Caco-2 (cell line): ENCODE results near the gene FHDC1. TPM values are rescaled to one million over a fixed set of nuclear protein-coding genes. Genes with fewer than 3 reads are reported as not detected.

Experiments
- BruUV-seq: library from RNA; stranded (reverse); fragments of 400-500 nt; replicated peaks from 2 replicates; lab custom pipeline; 2021; lab: Mats Ljungman, UMichigan
- CTCF ChIA-PET: fragments of 300-600 bp; sonication (Branson Sonifier 250); formaldehyde crosslinking; loops from one replicate; lab custom pipeline; 2022; ENCODE audit warnings: antibody characterized with exemption; lab: Charles Lee
- POLR2A ChIA-PET: fragments of 300-600 bp; sonication (Branson Sonifier 250); formaldehyde crosslinking; loops from one replicate; lab custom pipeline; 2022; ENCODE audit warnings: antibody characterized with exemption; lab: Charles Lee
- DNase-seq, 2 experiments: peaks; one replicate each; pipeline versions ENCODE4 v3.0.0 to v3.0.0-alpha.2; 2020 to 2022
- H3K27me3 ChIP-seq: replicated peaks from 2 replicates; pipeline ENCODE4 v1.6.0; 2011; ENCODE audit warnings: low read length; ENCODE audit not compliant: control insufficient read depth, insufficient read depth
- H3K36me3 ChIP-seq: 2 replicates; pipeline ENCODE4 v1.5.1; 2011; ENCODE audit warnings: low read length; ENCODE audit not compliant: control insufficient read depth, insufficient read depth
- H3K4me1 ChIP-seq: fragments of 250-450 bp; sonication (Bioruptor Pico); 2 replicates; pipeline ENCODE4 v1.5.1; 2020; ENCODE audit warnings: mild to moderate bottlenecking
- H3K4me3 ChIP-seq: 2 replicates; pipeline ENCODE4 v1.5.1; 2011; ENCODE audit warnings: low read depth, mild to moderate bottlenecking, control low read depth, low read length
- H3K9me3 ChIP-seq: fragments of 250-450 bp; sonication (Bioruptor Pico); 2 replicates; pipeline ENCODE4 v1.5.1; 2020; ENCODE audit warnings: mild to moderate bottlenecking, moderate library complexity
- H3K27ac Mint-ChIP-seq: one replicate; pipeline ENCODE4 v1.8.0; 2022; ENCODE audit warnings: mixed read lengths; ENCODE audit not compliant: unreplicated experiment
- H3K27me3 Mint-ChIP-seq: one replicate; pipeline ENCODE4 v1.8.0; 2022; ENCODE audit warnings: mixed read lengths; ENCODE audit not compliant: insufficient read depth, unreplicated experiment
- H3K36me3 Mint-ChIP-seq: one replicate; pipeline ENCODE4 v1.8.0; 2022; ENCODE audit warnings: mild to moderate bottlenecking, mixed read lengths; ENCODE audit not compliant: insufficient read depth, unreplicated experiment
- H3K4me1 Mint-ChIP-seq: one replicate; pipeline ENCODE4 v1.8.0; 2022; ENCODE audit warnings: low read depth, mixed read lengths; ENCODE audit not compliant: unreplicated experiment
- H3K4me3 Mint-ChIP-seq: one replicate; pipeline ENCODE4 v1.8.0; 2022; ENCODE audit warnings: mild to moderate bottlenecking, moderate library complexity, mixed read lengths; ENCODE audit not compliant: unreplicated experiment
- H3K9me3 Mint-ChIP-seq: one replicate; pipeline ENCODE4 v1.8.0; 2022; ENCODE audit warnings: mixed read lengths; ENCODE audit not compliant: unreplicated experiment
- CTCF ChIP-seq, 2 experiments: fragments of 200-600 bp in 1 of 2; IDR thresholded peaks; 1 replicate in 1 of 2; 2 replicates in 1 of 2; pipeline versions ENCODE4 v1.5.1 to v1.8.0; 2011 to 2022; ENCODE audit warnings: antibody characterized with exemption in 1 of 2, control low read depth in 1 of 2, inconsistent platforms in 1 of 2, low read depth in 1 of 2, low read length in 1 of 2, mild to moderate bottlenecking in 1 of 2, moderate library complexity in 1 of 2; ENCODE audit not compliant: insufficient read depth in 1 of 2, severe bottlenecking in 1 of 2, unreplicated experiment in 1 of 2
- intact Hi-C: fragments of 100-400 bp; cut with micrococcal nuclease; formaldehyde crosslinking; loops from one replicate; pipeline ENCODE4 v1.10.0; 2022; ENCODE audit not compliant: unreplicated experiment
- total RNA-seq: library from RNA; stranded (reverse); gene quantifications from 2 replicates; pipeline ENCODE4 v1.2.3, GENCODE V29; 2022

Gene FHDC1
- total RNA-seq, 1 experiment from 2014 or later, result 1.4 TPM

GRCh38 chr4:153023692-153024394 is 87.7 kb downstream of the FHDC1 start:
- no peak overlapping the region for H3K27ac Mint-ChIP-seq
- H3K36me3 Mint-ChIP-seq, result no peaks in the 10 kb centered on the region
- ChIA-PET POLR2A (no interaction called here), CTCF (no interaction called here)
- Histone ChIP-seq H3K36me3 (no peaks in the 10 kb centered on the region), H3K27me3 (no peaks in the 10 kb centered on the region), H3K4me3 (no peak overlapping the region), H3K4me1 (no peaks in the 10 kb centered on the region), H3K9me3 (no peaks in the 10 kb centered on the region)
- no TSS peak for BruUV-seq
- no peak overlapping the region for H3K4me3 Mint-ChIP-seq
- no peak for DNase-seq
- intact Hi-C loops, result no loop called here
- H3K9me3 Mint-ChIP-seq, result peaks cover 4% of the 10 kb centered on the region
- H3K27me3 Mint-ChIP-seq, result no peaks in the 10 kb centered on the region
- H3K4me1 Mint-ChIP-seq, result no peaks in the 10 kb centered on the region
- no peak for TF ChIP-seq CTCF (IDR thresholded peaks at IDR 0.05; ENCODE audit: insufficient read depth in 1 of 2, low read depth in 1 of 2, low read length in 1 of 2, severe bottlenecking in 1 of 2, unreplicated experiment in 1 of 2)

- Mint-ChIP-seq H3K27me3 (no peaks in the 10 kb centered on the region), H3K36me3 (no peaks in the 10 kb centered on the region), H3K27ac (no peak overlapping the region), H3K4me3 (no peak overlapping the region), H3K9me3 (peaks cover 10% of the 10 kb centered on the region), H3K4me1 (no peaks in the 10 kb centered on the region)
- ChIA-PET CTCF (no interaction called here), POLR2A (no interaction called here)
- no TSS peak for BruUV-seq
- no peaks in the 10 kb centered on the region for H3K27me3 ChIP-seq
- no peak for DNase-seq
- H3K9me3 ChIP-seq, result no peaks in the 10 kb centered on the region
- H3K4me3 ChIP-seq, result no peak overlapping the region
- TF ChIP-seq CTCF (IDR thresholded peaks at IDR 0.05; ENCODE audit: insufficient read depth in 1 of 2, low read depth in 1 of 2, low read length in 1 of 2, severe bottlenecking in 1 of 2, unreplicated experiment in 1 of 2), result no peak
- H3K4me1 ChIP-seq, result no peaks in the 10 kb centered on the region
- intact Hi-C loops, result no loop called here
- no peaks in the 10 kb centered on the region for H3K36me3 ChIP-seq
Observed at GRCh38 chr4:153024466-153024865, 88.3 kb downstream of the FHDC1 start.

GRCh38 chr4:153025406-153025805 is 89.3 kb downstream of the FHDC1 start:
- no peak overlapping the region for H3K4me3 Mint-ChIP-seq

More at GRCh38 chr4:153025406-153025805, 89.3 kb downstream of the FHDC1 start:
- CTCF ChIA-PET, result no interaction called here
- H3K9me3 Mint-ChIP-seq, result peaks cover 17% of the 10 kb centered on the region
- no peak overlapping the region for H3K27ac Mint-ChIP-seq
- intact Hi-C loops, result no loop called here
- Histone ChIP-seq H3K4me3 (no peak overlapping the region), H3K27me3 (no peaks in the 10 kb centered on the region), H3K36me3 (no peaks in the 10 kb centered on the region), H3K9me3 (no peaks in the 10 kb centered on the region), H3K4me1 (no peaks in the 10 kb centered on the region)
- no peaks in the 10 kb centered on the region for H3K36me3 Mint-ChIP-seq
- no peaks in the 10 kb centered on the region for H3K4me1 Mint-ChIP-seq
- no TSS peak for BruUV-seq
- POLR2A ChIA-PET, result no interaction called here
- no peak for DNase-seq
- no peaks in the 10 kb centered on the region for H3K27me3 Mint-ChIP-seq
- TF ChIP-seq CTCF (IDR thresholded peaks at IDR 0.05; ENCODE audit: insufficient read depth in 1 of 2, low read depth in 1 of 2, low read length in 1 of 2, severe bottlenecking in 1 of 2, unreplicated experiment in 1 of 2), result no peak
